Measurements from ENCODE around the gene CHCHD5.

GRCh38 chr2:112601754-112602153 lies 17.3 kb downstream of the CHCHD5 start:
- TF ChIP-seq CTCF (IDR thresholded peaks at IDR 0.05; ENCODE audit: low read depth, low read length, poor library complexity, severe bottlenecking) (no peak), EZH2phosphoT487 (IDR thresholded peaks at IDR 0.05; ENCODE audit: borderline replicate concordance, low read length) (no peak)

Measured in DOHH2 (cell line).